ENCODE data around the gene ADAMTS12. TPM values are rescaled to one million over a fixed set of nuclear protein-coding genes. Genes with fewer than 3 reads are reported as not detected.

ADAMTS12 gene
- total RNA-seq, 1 donor from 2014 or later: 49.4 TPM

DNA sequence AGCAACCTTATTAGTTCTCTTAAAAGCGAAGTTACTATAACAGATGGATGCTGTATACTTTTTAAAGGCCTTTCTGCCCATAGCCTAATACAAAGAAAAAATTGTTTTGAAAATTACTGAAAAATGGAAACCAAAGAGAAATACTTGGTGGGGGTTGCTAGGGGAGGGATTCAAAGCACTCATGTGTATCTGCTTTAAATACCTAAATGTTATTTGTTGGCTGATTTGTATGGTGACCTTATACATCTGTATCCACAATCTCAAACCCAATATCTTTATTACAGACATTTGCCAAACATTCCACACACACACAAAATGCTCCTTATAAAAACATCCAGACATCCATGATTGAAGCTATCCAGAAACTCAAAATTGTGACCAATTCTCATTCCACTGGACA, 172.0 kb downstream of the ADAMTS12 start:
- no peak for DNase-seq (ENCODE audit: low spot score)

DNA sequence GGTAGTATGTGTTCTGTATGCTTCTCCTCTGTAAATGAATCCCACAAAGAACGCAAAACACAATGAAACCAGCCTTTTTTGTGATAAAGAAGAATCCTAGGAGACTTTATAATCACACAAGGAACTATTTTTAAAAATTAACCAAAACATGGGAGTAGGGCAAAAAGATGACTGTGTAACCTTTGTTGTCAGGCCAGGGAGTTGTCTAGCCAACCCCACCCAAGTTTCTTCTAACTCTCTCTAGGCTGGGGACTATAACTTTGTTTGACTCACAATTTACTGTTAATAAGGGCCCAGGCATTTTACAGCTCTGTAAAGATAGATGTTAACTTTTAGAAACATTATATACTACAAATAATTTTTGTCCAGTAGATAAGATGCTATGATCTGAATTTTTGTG, 176.1 kb downstream of the ADAMTS12 start:
- no peak for DNase-seq (ENCODE audit: low spot score)

DNA sequence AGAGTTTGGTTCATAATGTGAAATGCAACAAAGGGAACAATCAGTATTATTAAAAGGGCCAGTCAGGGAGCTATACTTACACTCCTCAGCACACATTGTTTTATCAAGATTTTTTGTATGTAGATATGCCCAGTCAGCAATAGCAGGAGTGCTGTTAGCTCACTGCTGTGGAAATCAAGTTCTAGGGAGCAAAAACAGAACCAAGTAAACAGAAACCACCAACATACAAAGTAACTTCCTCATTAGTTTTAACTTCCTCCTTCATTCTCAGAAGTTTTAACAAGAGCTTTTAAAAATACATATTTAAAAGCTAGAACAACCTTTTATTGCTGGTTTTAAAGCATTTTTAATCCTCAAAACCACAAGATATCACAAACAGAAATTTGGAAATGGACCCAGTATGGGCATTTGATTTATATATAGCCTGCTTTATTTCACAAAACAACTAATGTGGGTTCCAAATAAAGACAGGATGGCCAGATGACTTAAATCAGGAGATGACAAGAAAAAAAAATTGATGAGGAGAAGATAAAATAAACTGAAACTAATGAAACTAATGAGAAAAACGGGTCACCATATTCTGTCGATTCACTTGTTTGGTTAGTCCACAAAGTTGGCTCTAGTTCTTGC, 178.5 kb downstream of the ADAMTS12 start:
- DNase-seq (ENCODE audit: low spot score): peak; percentile 12

DNA sequence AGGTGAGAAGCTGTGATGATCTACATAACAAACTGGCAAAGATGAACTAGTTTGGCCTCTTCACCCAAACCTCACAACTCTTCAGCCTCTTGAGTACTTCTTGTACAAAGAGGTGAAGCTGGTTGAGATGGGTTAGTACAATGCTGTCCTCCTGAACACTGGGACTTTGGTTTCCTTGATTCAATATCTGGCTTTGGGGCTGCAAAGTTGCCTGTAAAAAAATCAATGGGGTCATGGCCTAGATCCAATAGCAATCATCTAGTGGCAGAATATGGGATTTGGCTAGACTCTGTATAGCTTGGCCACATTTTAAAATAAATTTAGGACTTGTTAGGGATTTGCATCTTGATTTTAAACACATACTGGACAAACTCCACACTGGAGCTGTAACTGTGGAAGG, 179.1 kb downstream of the ADAMTS12 start:
- DNase-seq (ENCODE audit: low spot score): no peak

DNA sequence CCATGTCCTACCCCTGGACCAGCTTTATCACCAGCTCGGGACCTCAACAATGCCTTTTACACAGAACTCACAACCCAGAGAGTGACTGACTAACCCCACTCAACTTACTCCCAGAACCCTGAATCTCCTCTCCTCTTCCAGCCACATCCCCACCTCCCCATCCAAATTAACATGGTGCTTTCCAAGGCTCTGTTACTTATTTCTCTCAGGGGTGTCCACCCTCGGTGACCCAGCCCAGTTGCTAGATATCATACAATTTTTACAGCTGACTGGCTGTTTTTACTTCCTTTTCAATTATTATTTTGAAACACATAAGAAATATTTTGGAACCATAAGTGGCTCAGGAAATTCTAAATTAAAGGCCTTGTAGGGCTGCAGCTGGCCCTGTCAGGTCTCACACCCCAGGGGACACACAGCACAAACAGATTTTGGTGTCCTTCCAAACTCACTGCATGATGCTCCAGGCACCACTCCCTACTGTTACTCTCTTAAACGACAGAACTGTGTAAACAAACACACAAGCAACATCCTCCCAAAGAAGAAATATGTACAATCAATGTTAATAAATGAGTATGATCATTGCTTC, 180.6 kb downstream of the ADAMTS12 start:
- no peak for DNase-seq (ENCODE audit: low spot score)

DNA sequence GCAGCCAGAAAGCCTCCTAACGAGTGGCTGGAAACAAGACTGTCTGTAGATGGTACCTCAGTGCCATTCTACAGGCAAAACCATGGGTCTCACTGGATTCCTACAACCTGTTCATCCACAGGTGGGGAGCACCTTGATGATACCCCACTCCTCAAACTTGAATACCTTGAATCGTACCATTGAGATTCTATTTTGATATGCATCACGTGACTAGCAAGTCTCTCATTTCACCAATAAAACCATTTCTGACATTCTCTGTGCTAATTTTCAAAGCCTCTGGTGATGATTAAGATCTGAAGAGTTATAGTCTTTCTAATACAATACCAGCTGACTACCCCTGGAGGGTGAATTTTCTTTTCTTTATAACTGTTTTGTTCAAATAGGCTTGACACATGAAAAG, 188.9 kb downstream of the ADAMTS12 start:
- DNase-seq (ENCODE audit: low spot score): no peak

DNA sequence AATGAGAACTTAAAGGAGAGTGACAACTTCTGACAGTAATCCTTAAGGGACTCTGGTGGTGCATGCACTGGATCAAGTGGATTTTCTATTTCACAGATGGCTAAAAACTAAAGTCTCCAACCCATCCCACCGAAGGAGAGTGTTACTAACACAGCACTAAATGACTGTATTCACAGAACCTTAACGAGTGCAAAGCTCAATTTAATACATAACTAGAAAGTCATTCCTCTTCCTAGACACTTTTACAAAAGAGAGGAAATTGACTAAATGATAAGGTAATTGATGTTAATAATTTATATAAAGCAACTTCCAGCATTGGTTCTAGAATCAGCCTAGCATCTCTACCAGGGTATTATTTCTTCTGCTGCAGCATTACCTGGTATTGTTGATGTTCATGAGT, 189.8 kb downstream of the ADAMTS12 start:
- no peak for DNase-seq (ENCODE audit: low spot score)

DNA sequence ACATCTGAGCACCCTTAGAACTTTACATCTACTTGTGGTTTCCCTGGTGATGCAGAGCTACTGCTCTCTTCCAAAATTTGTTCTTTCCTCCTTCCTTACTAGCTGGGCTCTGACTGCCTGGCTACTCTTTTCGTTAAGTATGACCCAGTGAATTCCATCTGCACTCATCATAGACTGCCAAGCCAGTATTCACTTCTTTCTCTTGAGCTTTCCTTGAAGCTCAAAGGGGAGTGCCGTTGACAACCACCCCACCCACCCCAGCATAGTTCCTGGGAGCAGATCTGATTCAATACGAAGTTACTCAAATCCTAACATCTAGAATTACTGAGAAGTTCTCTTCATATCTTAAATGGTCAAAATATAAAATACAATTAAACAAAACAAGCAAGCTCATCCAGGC, 190.5 kb downstream of the ADAMTS12 start:
- DNase-seq (ENCODE audit: low spot score): no peak

DNA sequence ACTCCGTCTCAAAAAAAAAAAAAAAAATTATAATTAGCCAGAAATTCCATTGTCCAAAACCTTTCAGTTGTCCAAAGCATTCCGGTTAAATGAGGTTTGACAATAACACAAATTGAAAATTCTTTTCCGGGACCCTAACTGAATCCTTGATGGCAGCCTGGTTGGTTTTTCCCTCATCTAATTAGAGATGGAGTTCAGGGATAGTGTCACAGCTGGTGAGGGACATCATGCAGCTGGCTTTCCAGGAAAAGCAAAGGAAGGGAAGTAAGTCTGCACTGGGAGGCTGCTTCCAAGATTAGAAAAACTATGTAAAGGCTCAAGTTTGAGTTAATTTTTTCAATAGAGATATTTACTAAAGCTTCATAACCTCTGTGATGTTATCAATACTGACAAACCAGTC, 195.4 kb downstream of the ADAMTS12 start:
- no peak for DNase-seq (ENCODE audit: low spot score)

DNA sequence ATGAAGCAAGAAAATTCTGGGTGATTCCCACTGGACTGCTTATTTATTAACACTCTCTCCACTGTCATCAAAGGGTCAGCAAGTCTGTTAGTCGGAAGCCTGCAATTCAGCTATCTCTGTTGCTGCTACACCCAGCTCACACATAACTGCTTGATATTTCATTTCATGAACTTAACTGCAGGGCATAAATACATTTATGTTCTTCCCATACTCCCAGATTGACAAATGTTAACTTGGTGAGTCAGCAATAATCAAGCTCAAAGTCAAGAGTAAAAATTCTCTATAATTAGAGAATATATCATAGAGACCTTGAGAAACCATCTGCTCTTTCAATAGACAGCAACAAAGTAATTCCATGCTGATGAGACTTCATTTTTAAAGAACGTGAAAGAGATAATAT, 198.8 kb downstream of the ADAMTS12 start:
- no peak for DNase-seq (ENCODE audit: low spot score)

DNA sequence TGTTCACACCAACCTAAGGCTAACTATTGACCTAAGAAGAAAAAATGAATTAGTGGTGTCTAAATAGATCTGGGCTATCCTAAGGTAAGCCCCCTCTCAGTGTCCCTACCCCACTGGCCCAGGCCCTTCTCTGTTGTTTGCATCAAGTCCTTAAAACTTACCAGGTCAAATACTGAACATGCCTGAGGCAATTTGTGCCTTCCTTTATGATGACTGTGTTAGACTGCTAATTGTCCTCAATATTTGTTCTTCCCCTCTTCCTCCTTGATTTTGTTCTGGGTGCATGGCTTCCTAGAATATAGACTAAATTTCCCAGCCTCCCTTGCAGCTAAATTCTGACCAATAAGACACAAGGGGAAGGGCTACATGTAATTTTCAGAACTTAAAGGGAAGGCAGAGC, 199.9 kb downstream of the ADAMTS12 start:
- DNase-seq (ENCODE audit: low spot score): no peak

DNA sequence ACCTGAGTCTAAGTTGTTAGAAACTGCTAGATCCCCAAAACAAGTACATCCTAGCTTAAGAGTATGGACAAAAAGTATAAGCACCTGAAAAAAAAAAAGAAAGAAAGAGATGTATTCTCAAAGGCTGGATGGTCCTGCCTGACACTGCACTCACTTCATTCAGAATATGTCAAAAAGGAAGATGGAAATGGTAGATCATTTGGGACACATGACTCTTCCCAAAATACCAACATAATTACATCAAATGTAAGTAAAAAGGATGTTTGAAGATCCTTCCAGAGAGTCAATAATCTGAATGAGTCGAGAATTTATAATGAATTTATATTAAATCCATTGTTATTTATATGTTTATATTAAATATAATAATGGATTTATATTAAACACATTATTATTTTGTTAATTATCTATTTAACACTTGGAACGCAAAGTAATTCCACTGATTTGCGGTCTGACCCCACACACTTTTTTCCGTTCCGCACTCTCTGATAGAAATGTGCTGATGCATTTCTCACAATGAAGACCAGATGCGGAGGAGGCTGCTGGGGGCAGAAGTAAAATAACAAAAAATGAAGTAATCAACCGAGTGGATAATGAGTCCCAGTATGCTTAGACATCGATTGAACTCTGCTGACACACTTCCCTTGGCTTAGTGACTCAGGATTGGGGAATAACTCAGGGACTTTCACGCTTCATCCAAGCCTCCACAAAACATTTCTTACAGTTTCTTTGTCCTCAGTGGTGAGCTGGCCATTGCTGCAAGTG, 201.2 kb downstream of the ADAMTS12 start:
- no peak for DNase-seq (ENCODE audit: low spot score)

DNA sequence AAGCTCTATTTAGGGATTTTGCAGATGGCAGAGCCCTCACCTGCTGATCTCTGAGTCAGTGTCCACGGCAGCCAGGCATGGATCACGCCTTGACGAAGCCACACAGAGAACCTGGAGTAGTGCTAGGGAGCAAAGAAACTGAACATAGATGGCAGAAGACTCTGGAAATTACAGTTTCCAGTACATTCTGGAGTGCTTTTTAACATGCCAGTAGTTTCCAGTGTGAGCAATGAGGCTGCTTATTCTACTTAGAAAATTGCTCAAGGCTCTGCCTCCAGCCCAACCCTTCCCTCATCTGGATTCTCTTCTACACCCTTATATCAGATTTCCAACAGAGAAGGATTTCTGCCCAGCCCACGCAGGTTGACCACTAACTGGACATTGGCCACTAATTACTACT, 203.3 kb downstream of the ADAMTS12 start:
- DNase-seq (ENCODE audit: low spot score): no peak

DNA sequence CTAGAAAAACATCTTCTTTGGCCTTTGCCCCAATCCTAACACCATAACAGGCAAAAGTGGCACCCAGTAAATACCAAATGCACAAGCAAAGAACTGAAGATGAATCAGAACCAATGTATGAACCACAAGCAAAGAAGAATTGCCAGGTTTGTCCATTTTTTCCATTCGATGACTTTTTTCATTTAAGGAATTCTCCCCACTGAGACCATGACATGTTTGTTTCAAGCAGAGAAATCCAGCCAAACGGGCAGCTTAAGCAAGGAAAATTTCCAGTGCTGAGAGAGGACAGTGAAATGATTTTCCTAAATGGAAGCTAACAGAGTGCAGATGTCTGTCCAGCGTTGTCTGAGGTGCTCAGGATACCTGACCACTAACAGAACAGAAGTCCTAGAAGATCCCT, 203.7 kb downstream of the ADAMTS12 start:
- DNase-seq (ENCODE audit: low spot score): no peak

DNA sequence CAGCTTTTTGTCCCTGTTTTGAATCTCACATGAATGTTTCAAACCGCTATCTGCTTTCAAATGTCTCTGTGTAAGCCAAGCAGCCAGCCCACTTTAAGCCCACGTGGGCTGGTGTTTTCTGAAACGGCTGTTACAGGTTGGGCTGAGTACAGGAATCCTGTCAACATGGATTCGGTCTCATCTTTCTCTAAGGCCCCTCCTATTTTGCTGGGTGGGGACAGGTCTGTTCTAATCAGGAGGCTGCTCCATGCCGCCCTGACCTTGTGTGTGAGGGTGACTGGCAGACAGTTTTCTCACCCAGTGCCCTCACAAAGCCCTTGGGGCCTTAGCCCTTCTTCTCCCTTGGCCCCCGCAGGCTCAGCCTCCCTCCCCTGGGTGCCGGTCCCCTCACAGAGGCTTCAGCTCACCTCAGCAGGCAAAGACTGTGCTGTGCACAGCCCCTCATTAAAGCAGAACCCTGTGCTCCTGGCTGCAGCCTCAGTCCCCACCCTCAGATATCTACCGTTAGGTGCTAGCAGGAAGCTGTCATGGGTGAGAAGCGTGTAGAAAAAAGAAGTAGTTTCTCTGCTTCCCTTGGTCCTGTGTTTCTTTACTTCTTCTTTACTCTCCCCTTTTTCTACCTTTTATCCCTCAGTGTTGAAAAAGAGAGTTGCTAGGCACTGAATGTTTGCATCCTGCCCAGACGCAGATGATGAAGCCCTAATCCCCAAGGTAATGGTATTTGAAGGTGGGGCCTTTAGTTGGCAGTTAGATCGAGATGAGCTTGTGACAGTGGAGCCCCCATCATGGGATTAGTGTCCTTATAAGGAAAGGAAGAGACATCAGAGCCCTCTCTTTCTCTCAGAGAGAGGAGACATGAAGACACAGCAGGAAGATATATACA, 205.7 kb downstream of the ADAMTS12 start:
- peak; percentile 12 for DNase-seq (ENCODE audit: low spot score)

DNA sequence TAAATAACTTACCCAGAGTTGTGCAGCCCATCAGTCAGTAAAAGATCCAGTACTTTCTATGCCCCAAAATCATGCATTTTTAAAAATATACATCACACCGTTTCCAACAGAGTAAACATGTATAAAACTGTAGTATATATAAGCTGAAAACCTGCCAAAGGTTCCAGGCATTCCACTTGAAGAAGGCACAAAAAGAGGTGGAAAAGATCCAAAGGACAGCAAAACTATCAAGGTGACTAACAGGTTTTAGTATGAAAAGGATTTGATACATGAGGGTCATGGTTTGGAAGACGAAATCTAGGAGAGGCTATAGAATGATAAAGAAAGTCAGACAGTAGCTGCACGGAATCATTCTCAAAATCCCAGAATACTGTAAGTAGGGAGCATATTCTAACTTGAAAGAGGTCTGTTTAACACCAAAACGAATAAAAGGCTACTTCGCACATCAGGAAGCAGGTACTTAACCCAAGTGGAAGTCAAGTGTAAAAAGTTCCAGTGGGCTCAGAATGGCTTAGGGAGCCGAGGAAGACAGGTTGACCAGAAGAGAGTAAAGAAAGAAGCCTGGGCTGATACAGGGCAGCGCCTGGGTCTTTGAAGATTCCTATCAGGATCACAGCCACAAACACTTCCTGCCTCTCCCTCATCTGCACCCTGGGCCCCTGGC, 207.2 kb downstream of the ADAMTS12 start:
- no peak for DNase-seq (ENCODE audit: low spot score)

DNA sequence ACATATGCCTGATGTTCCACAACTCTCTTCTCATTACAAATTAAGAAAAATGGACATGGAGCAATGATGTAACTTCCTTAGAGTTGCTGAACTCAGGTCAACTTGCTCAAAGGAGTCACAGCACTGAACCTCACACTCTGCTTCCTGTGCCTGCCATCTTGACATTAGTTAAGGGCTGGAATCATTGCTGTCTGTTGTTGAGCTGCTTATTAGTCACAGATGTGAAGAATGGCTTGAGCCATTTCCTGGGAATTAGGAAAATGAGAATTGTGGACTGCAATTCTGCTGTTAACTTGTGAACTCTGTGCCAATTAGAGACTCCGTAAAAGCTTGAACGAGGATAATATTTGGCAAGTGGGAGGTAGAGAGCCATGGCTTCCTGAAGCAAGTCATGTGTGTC, 212.0 kb downstream of the ADAMTS12 start:
- no peak for DNase-seq (ENCODE audit: low spot score)

DNA sequence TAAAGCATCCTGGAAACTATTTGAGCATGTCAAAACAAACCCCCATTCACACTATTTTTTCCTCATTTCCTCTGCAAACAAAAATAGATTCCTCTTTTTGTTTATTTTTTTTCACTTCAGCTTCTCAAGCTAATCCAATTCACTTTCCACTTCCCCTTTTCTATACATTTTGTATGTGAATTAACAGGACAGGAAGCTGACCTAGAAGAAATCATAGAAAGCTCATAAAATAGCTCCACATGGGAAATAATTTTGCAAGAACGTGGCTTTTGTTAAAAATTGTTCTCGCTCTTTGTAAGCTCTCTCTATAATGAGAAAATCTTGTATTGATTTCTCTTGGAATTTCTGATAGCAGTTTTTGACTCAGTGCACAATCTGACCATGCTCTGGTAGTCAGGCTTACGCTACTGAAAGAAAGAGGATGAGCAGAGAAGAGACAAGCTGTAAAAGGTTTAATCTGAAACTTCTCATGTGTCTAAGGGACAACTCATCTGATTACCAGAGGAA, 215.8 kb downstream of the ADAMTS12 start:
- DNase-seq (ENCODE audit: low spot score): no peak

DNA sequence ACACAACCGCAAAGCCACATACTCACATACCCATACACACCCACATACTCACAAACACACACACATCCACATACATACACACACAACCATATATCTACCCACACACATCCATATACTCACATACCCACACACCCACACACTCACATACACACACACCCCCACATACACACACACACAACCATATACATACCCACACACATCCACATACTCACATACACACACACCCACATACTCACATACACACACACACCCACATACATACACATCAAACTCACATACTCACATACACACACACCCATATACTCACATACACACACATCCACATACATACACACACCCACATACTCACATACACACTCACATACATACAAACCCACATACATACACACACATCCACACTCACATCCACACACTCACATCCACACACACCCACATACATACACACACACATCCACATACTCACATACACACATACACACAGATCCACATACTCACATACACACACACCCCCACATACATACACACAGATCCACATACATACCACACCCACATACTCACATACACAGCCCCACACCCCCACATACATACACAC, 220.0 kb downstream of the ADAMTS12 start:
- DNase-seq (ENCODE audit: low spot score): no peak

DNA sequence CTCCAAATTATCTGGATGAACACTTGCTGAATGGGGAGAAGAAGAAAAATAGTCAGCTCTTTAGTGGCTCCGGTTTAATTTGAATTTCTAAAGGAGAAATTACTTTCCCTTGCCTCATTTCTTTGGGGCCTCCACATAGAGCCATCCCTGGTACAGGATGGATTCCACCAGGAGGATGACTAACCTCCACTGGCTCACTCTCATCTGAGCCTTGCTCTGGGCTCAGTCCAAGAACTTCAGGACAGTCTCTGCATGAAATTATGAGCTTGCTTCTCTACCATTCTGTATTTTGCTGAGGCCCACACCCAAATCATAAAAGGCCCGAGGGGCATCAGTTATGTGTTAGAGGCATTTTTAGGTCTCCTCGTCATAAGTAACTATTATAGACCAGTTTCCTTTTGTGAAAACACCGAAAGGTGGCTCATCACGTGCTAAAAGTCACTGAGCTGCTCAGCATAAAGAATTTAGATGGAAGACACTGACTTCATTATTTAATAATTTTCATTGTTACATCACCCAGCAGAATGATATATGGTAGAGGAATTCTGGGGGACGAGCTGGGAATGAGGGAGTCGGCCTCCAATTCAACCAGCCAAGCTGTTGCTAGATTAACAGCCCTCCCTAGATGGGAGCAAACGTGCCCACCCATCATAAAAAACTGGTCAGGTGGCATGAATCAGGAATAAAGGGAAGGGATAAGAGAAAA, 228.9 kb downstream of the ADAMTS12 start:
- DNase-seq (ENCODE audit: low spot score): peak; percentile 34
